B cell (primary cell): Measurements from ENCODE around the gene FBXW9. TPM values are rescaled to one million over a fixed set of nuclear protein-coding genes. Genes with fewer than 3 reads are reported as not detected.

Experiments
- ATAC-seq: fragments of 200-7000 bp; cut with Tn5 transposase; one replicate; pipeline ENCODE4 v1.10.0; 2021; ENCODE audit warnings: low read depth, mild to moderate bottlenecking, moderate number of reproducible peaks, moderate library complexity
- CTCF ChIA-PET: fragments of 350-600 bp; sonication (Branson Sonifier 250); formaldehyde crosslinking; loops from one replicate; lab custom pipeline; 2021; ENCODE audit warnings: antibody characterized with exemption, inconsistent platforms; lab: Charles Lee
- POLR2A ChIA-PET: fragments of 350-600 bp; sonication (Branson Sonifier 250); formaldehyde crosslinking; loops from one replicate; lab custom pipeline; 2021; ENCODE audit warnings: antibody characterized with exemption; lab: Charles Lee
- DNase-seq: peaks from one replicate; pipeline ENCODE4 v3.0.0; 2013
- H2AFZ ChIP-seq: 2 replicates; pipeline ENCODE4 v1.6.1; 2012; ENCODE audit warnings: mild to moderate bottlenecking, low read depth, low read length; ENCODE audit not compliant: insufficient read depth, poor library complexity, severe bottlenecking
- H3K27ac ChIP-seq, 2 donors: 1 replicate in 1 of 2; 2 replicates in 1 of 2; pipeline ENCODE4 v1.5.1; 2012 to 2013; ENCODE audit warnings: low read length in 2 of 2, mild to moderate bottlenecking in 2 of 2, moderate library complexity in 1 of 2
- H3K27me3 ChIP-seq, 4 experiments: fragments of 200-600 bp in 1 of 4; sonication (generic) in 1 of 4; replicated peaks in 1 of 4; 1 replicate in 2 of 4; 2 replicates in 2 of 4; pipeline versions ENCODE4 v1.6.1 to v1.7.0; 2013 to 2016; ENCODE audit warnings: low read length in 3 of 4, mild to moderate bottlenecking in 2 of 4, mixed read lengths in 1 of 4, moderate library complexity in 1 of 4; ENCODE audit not compliant: insufficient read depth in 4 of 4, control insufficient read depth in 3 of 4; ENCODE audit errors: control extremely low read depth in 1 of 4
- H3K36me3 ChIP-seq, 2 experiments: replicated peaks in 1 of 2; 1 replicate in 1 of 2; 2 replicates in 1 of 2; pipeline versions ENCODE4 v1.6.1 to v1.7.1; 2013; ENCODE audit warnings: low read length in 1 of 2; ENCODE audit not compliant: insufficient read depth in 2 of 2, control insufficient read depth in 1 of 2; ENCODE audit errors: control extremely low read depth in 1 of 2, extremely low read depth in 1 of 2
- H3K4me1 ChIP-seq, 2 donors: fragments of 200-600 bp in 1 of 2; sonication (generic) in 1 of 2; 1 replicate in 1 of 2; 2 replicates in 1 of 2; pipeline versions ENCODE4 v1.5.1 to v1.6.1; 2013 to 2017; ENCODE audit warnings: low read length in 2 of 2; ENCODE audit not compliant: control insufficient read depth in 2 of 2, insufficient read depth in 2 of 2
- H3K4me2 ChIP-seq: replicated peaks from 2 replicates; pipeline ENCODE3; 2012; ENCODE audit warnings: mild to moderate bottlenecking, low read depth, low read length; ENCODE audit not compliant: poor library complexity, severe bottlenecking
- H3K4me3 ChIP-seq, 5 experiments: fragments of 200-600 bp in 1 of 5; sonication (generic) in 1 of 5; 1 replicate in 3 of 5; 2 replicates in 2 of 5; pipeline versions ENCODE4 v1.5.1 to v1.7.0; 2011 to 2016; ENCODE audit warnings: low read length in 4 of 5, mild to moderate bottlenecking in 4 of 5, low read depth in 2 of 5, control low read depth in 1 of 5, moderate library complexity in 1 of 5; ENCODE audit not compliant: insufficient read depth in 1 of 5; ENCODE audit errors: control extremely low read depth in 1 of 5, extremely low read depth in 1 of 5
- H3K79me2 ChIP-seq: fragments of 200-600 bp; sonication (generic); one replicate; pipeline ENCODE4 v1.6.0; 2016; ENCODE audit warnings: low read length; ENCODE audit not compliant: control insufficient read depth, insufficient read depth
- H3K9ac ChIP-seq: fragments of 200-600 bp; sonication (generic); 2 replicates; pipeline ENCODE4 v1.6.1; 2017; ENCODE audit warnings: mild to moderate bottlenecking, low read length, moderate library complexity
- H3K9me3 ChIP-seq, 3 donors: one replicate each; pipeline versions ENCODE4 v1.6.1 to v1.7.1; 2013; ENCODE audit warnings: low read length in 2 of 3; ENCODE audit not compliant: control insufficient read depth in 2 of 3, insufficient read depth in 1 of 3; ENCODE audit errors: control extremely low read depth in 1 of 3
- H4K20me1 ChIP-seq: 2 replicates; pipeline ENCODE4 v1.6.0; 2012; ENCODE audit warnings: mild to moderate bottlenecking, low read length; ENCODE audit not compliant: insufficient read depth, control insufficient read depth, poor library complexity, severe bottlenecking
- H3K27ac Mint-ChIP-seq: one replicate; pipeline ENCODE4 v1.8.0; 2021; ENCODE audit warnings: mixed read lengths
- H3K27me3 Mint-ChIP-seq: one replicate; pipeline ENCODE4 v1.8.0; 2021; ENCODE audit warnings: mixed read lengths
- H3K4me1 Mint-ChIP-seq: one replicate; pipeline ENCODE4 v1.8.0; 2021; ENCODE audit warnings: mixed read lengths
- H3K4me3 Mint-ChIP-seq: one replicate; pipeline ENCODE4 v1.8.0; 2021; ENCODE audit warnings: mixed read lengths
- H3K9me3 Mint-ChIP-seq: one replicate; pipeline ENCODE4 v1.8.0; 2022; ENCODE audit warnings: mixed read lengths; ENCODE audit not compliant: insufficient read depth
- CTCF ChIP-seq: fragments of 200-600 bp; IDR thresholded peaks from one replicate; pipeline ENCODE4 v1.8.0; 2022; ENCODE audit warnings: antibody characterized with exemption, mild to moderate bottlenecking
- EZH2 ChIP-seq: IDR thresholded peaks from 2 replicates; pipeline ENCODE4 v1.6.1; 2012; ENCODE audit warnings: borderline replicate concordance, low read depth, mild to moderate bottlenecking, moderate library complexity, low read length; ENCODE audit not compliant: insufficient read depth, poor library complexity, severe bottlenecking
- WGBS: methylation state at CpG from one replicate; pipeline ENCODE4 v1.1.5; 2013; ENCODE audit warnings: missing lambda C conversion rate; ENCODE audit not compliant: insufficient coverage; 5-methylcytosine and 5-hydroxymethylcytosine counted together
- intact Hi-C: fragments of 100-400 bp; cut with micrococcal nuclease; formaldehyde crosslinking; loops from one replicate; pipeline ENCODE4 v1.10.0; 2022
- polyA plus RNA-seq: library from polyadenylated mRNA; depleted of rRNA; stranded (reverse); fragments of >200 nt; gene quantifications from 2 replicates; pipeline ENCODE4 v1.2.3, GENCODE V29; 2012
- small RNA-seq: library from RNA; depleted of rRNA; stranded (forward); fragments of <200 nt; gene quantifications from one replicate; pipeline ENCODE3, GENCODE V24; 2012; ENCODE audit warnings: low replicate concordance, low read depth; ENCODE audit not compliant: insufficient read length
- total RNA-seq, 2 donors: library from RNA; stranded (reverse); fragments of 120-200 nt in 1 of 2; gene quantifications; 1 replicate in 1 of 2; 2 replicates in 1 of 2; pipeline versions ENCODE4 v1.2.3 to v1.2.4, GENCODE V29; 2013 to 2022

Gene FBXW9
- total and polyA plus RNA-seq, 2 donors (not counting 1 experiment from before 2014, with no cell fraction given) = 4.7 TPM

DNA sequence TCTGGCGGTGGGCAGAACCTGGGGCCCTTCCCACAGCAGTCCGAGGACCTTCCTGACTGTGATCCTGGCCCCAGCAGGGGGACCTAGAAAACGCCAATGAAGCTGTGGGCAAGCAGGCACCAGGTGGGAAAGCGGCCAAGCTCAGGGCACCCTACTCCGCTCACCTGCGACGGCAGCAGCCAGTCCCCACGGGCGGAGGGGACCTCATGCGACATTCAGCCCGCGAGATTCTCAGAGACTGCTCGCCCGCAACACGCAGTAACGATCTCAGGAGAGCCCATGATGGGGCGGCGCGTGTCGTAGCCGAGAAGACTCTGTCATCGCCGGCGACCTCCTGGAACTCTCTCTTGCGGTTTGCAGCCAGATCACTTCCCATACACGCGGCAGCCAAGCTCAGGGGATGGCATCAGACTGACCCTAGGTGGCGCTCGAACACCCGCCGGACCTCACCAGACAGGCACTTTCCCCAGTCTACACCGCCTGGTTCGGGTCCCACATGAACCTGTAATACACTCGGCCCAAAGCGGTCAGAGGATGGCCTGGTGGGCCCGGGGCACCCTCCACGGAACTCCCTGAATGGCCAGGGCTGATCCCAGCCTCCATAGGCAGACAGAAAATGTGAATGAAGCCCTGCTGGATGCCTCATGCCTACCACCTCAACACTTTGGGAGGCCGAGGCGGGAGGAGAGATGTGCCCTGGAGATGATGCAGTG, 56.4 kb downstream of the FBXW9 start:
- peak overlapping the region; percentile 85 for H3K4me2 ChIP-seq

More for the DNA sequence above, 56.4 kb downstream of the FBXW9 start:
- H3K4me1 ChIP-seq = peaks cover 8 to 12% of the 10 kb centered on the region in 2 donors
- Mint-ChIP-seq H3K9me3 (no peaks in the 10 kb centered on the region), H3K27me3 (no peaks in the 10 kb centered on the region), H3K27ac (peak overlapping the region; percentile 78), H3K4me1 (peaks cover 18% of the 10 kb centered on the region), H3K4me3 (peak overlapping the region; percentile 82)
- H3K27me3 ChIP-seq = no peaks in the 10 kb centered on the region
- peak overlapping the region; percentile 22 to 60 for H3K27ac ChIP-seq
- peak overlapping the region; percentile 58 for H3K9ac ChIP-seq
- CTCF ChIA-PET = interaction anchor here (0.7 to 1.9 kb wide), 21 partner anchors 9 to 842 kb away, joined by 3 to 21 read pairs (median 5); partner anchors contain the start of genes MAN2B1, WDR83, ZNF490 and ZNF791
- H2AFZ ChIP-seq = peak overlapping the region; percentile 88
- DNase-seq = peak; percentile 91
- peaks cover 5% of the 10 kb centered on the region for H4K20me1 ChIP-seq
- POLR2A ChIA-PET = interaction anchor here (0.6 to 1.2 kb wide), 4 partner anchors 10 to 1938 kb away, joined by 4 to 10 read pairs (median 6); partner anchors contain the start of genes ZNF490 and ZNF791
- peak; percentile 95 for ATAC-seq
- H3K9me3 ChIP-seq = no peaks in the 10 kb centered on the region
- intact Hi-C loops = loop anchor here (1.0 kb wide), 3 partner anchors 25 to 32 kb away; partner anchors contain the start of genes ZNF490 and ZNF791
- peaks cover 18% of the 10 kb centered on the region for H3K79me2 ChIP-seq
- TF ChIP-seq EZH2 (no peak), CTCF (peak; percentile 89)
- H3K4me3 ChIP-seq = peak overlapping the region in 4 of 5 experiments; percentile 18 to 48 (median 36)
- H3K36me3 ChIP-seq = peaks cover 0 to 14% of the 10 kb centered on the region in 2 experiments
- WGBS = 11% methylated on average over 37 of the region's 39 CpGs

Small RNAs within 50 kb of the gene (small RNA-seq; reads per million reads assigned to genes)
- gene SNORD41 = 4.6 reads per million, percentile 65 among the genes with 10 or more reads in this experiment

Other genes starting within 250 kb of the FBXW9 start
- 8.4 and 9.3 TPM in 2 replicates for gene ZNF709, start 211.8 kb downstream of the FBXW9 start, total RNA-seq
- 1.7 and 2.9 TPM in 2 replicates for gene ZNF709, start 211.8 kb downstream of the FBXW9 start, polyA plus RNA-seq
- 31.8 and 35.8 TPM in 2 replicates for gene ZNF564, start 145.1 kb downstream of the FBXW9 start, total RNA-seq
- gene ZNF564, start 145.1 kb downstream of the FBXW9 start, polyA plus RNA-seq = 2.8 and 3.2 TPM in 2 replicates
- 19.9 and 21.2 TPM in 2 replicates for gene ZNF490, start 85.8 kb downstream of the FBXW9 start, total RNA-seq
- gene ZNF490, start 85.8 kb downstream of the FBXW9 start, polyA plus RNA-seq = 5.7 and 6.7 TPM in 2 replicates
- 56.0 and 57.9 TPM in 2 replicates for gene ZNF791, start 85.7 kb downstream of the FBXW9 start, total RNA-seq
- 17.5 and 41.9 TPM in 2 replicates for gene ZNF791, start 85.7 kb downstream of the FBXW9 start, polyA plus RNA-seq
- gene MAN2B1, start 29.9 kb downstream of the FBXW9 start, total RNA-seq = 252 and 256 TPM in 2 replicates
- gene MAN2B1, start 29.9 kb downstream of the FBXW9 start, polyA plus RNA-seq = 183 and 188 TPM in 2 replicates
- gene WDR83, start 29.8 kb downstream of the FBXW9 start, total RNA-seq = 24.6 and 25.8 TPM in 2 replicates
- gene WDR83, start 29.8 kb downstream of the FBXW9 start, polyA plus RNA-seq = 15.2 and 16.3 TPM in 2 replicates
- gene DHPS, start 14.8 kb downstream of the FBXW9 start, total RNA-seq = 187 and 200 TPM in 2 replicates
- 204 and 216 TPM in 2 replicates for gene DHPS, start 14.8 kb downstream of the FBXW9 start, polyA plus RNA-seq
- not detected in 2 replicates for gene GNG14, start 8.6 kb downstream of the FBXW9 start, total RNA-seq
- gene GNG14, start 8.6 kb downstream of the FBXW9 start, polyA plus RNA-seq = not detected in 2 replicates
- 73.7 and 76.3 TPM in 2 replicates for gene TNPO2, start 27.3 kb upstream of the FBXW9 start, total RNA-seq
- gene TNPO2, start 27.3 kb upstream of the FBXW9 start, polyA plus RNA-seq = 85.6 and 89.0 TPM in 2 replicates
- 199 and 207 TPM in 2 replicates for gene TRIR, start 38.1 kb upstream of the FBXW9 start, total RNA-seq
- gene TRIR, start 38.1 kb upstream of the FBXW9 start, polyA plus RNA-seq = 270 and 305 TPM in 2 replicates
- gene GET3, start 40.9 kb upstream of the FBXW9 start, total RNA-seq = 30.7 and 37.2 TPM in 2 replicates
- 45.5 and 61.7 TPM in 2 replicates for gene GET3, start 40.9 kb upstream of the FBXW9 start, polyA plus RNA-seq
- gene BEST2, start 55.2 kb upstream of the FBXW9 start, total RNA-seq = not detected in 2 replicates
- gene BEST2, start 55.2 kb upstream of the FBXW9 start, polyA plus RNA-seq = 0.07 TPM in 1 of 2 replicates, not detected in the other
- 31.6 and 33.4 TPM in 2 replicates for gene HOOK2, start 78.9 kb upstream of the FBXW9 start, total RNA-seq
- gene HOOK2, start 78.9 kb upstream of the FBXW9 start, polyA plus RNA-seq = 30.3 and 35.7 TPM in 2 replicates
- gene JUNB, start 94.9 kb upstream of the FBXW9 start, total RNA-seq = 196 and 206 TPM in 2 replicates
- 1,407 and 4,055 TPM in 2 replicates for gene JUNB, start 94.9 kb upstream of the FBXW9 start, polyA plus RNA-seq
- 45.1 and 45.5 TPM in 2 replicates for gene PRDX2, start 105.2 kb upstream of the FBXW9 start, total RNA-seq
- 44.3 and 66.1 TPM in 2 replicates for gene PRDX2, start 105.2 kb upstream of the FBXW9 start, polyA plus RNA-seq
- gene THSD8, start 105.4 kb upstream of the FBXW9 start, total RNA-seq = 2.1 TPM in 1 of 2 replicates, not detected in the other
- gene THSD8, start 105.4 kb upstream of the FBXW9 start, polyA plus RNA-seq = not detected in 2 replicates
- 16.9 and 18.9 TPM in 2 replicates for gene RNASEH2A, start 110.0 kb upstream of the FBXW9 start, total RNA-seq
- gene RNASEH2A, start 110.0 kb upstream of the FBXW9 start, polyA plus RNA-seq = 13.0 and 14.5 TPM in 2 replicates
- gene RTBDN, start 137.9 kb upstream of the FBXW9 start, total RNA-seq = not detected in 2 replicates
- not detected in 2 replicates for gene RTBDN, start 137.9 kb upstream of the FBXW9 start, polyA plus RNA-seq
- gene MAST1, start 141.9 kb upstream of the FBXW9 start, total RNA-seq = 0.39 and 1.2 TPM in 2 replicates
- 0.36 and 1.1 TPM in 2 replicates for gene MAST1, start 141.9 kb upstream of the FBXW9 start, polyA plus RNA-seq
- gene DNASE2, start 184.8 kb upstream of the FBXW9 start, total RNA-seq = 26.6 and 30.8 TPM in 2 replicates
- 24.9 and 25.9 TPM in 2 replicates for gene DNASE2, start 184.8 kb upstream of the FBXW9 start, polyA plus RNA-seq
- gene KLF1, start 190.6 kb upstream of the FBXW9 start, total RNA-seq = not detected in 2 replicates
- not detected in 2 replicates for gene KLF1, start 190.6 kb upstream of the FBXW9 start, polyA plus RNA-seq
- 61.2 and 63.2 TPM in 2 replicates for gene GCDH, start 194.5 kb upstream of the FBXW9 start, total RNA-seq
- 47.8 and 48.9 TPM in 2 replicates for gene GCDH, start 194.5 kb upstream of the FBXW9 start, polyA plus RNA-seq
- not detected in 2 replicates for gene SYCE2, start 222.7 kb upstream of the FBXW9 start, total RNA-seq
- 0.17 TPM in 1 of 2 replicates, not detected in the other for gene SYCE2, start 222.7 kb upstream of the FBXW9 start, polyA plus RNA-seq
- gene FARSA, start 237.1 kb upstream of the FBXW9 start, total RNA-seq = 50.1 and 50.9 TPM in 2 replicates
- 21.2 and 26.4 TPM in 2 replicates for gene FARSA, start 237.1 kb upstream of the FBXW9 start, polyA plus RNA-seq
- 214 and 237 TPM in 2 replicates for gene CALR, start 242.0 kb upstream of the FBXW9 start, total RNA-seq
- 385 and 709 TPM in 2 replicates for gene CALR, start 242.0 kb upstream of the FBXW9 start, polyA plus RNA-seq
- gene RAD23A, start 249.2 kb upstream of the FBXW9 start, total RNA-seq = 89.0 and 100 TPM in 2 replicates
- gene RAD23A, start 249.2 kb upstream of the FBXW9 start, polyA plus RNA-seq = 106 and 123 TPM in 2 replicates